ENCODE data around the gene SMC5. TPM values are rescaled to one million over a fixed set of nuclear protein-coding genes. Genes with fewer than 3 reads are reported as not detected.

SMC5 gene
- total and polyA plus RNA-seq, 2 of the 8 experiments (the other 6 are each of a cell fraction or from before 2014, with no cell fraction given), result 4.5 to 22.6 TPM

DNA sequence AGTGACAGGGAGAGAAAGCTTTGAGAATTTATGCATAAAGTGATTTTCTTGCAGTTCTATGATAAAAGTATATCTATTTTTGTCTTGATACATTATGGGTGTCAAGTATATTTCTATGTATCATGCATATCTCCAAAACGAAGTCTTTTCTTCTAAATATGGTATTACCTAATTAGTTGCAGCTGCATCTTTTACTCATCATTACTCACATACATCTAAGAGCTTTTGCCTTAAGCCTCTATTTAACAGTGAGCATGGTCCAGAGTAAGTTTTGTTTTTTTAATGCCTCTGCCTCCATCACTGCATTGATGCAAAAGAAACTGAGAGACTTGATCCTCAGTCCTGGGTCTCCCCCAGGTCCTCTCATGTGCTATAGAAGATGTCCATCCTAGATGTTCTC is 40.0 kb upstream of the SMC5 start:
- H3K79me1 ChIP-seq (ENCODE audit: low read depth, low read length), result no peaks in the 10 kb centered on the region
- no peak overlapping the region for H3K23ac ChIP-seq (ENCODE audit: insufficient read length)
- H3K4me3 ChIP-seq (ENCODE audit: extremely low read depth in 1 of 4, insufficient read depth in 2 of 4, low read depth in 3 of 4, low read length in 4 of 4), result no peak overlapping the region
- H3K4me1 ChIP-seq (replicated peaks in 1 of 4; ENCODE audit: control insufficient read depth in 3 of 4, insufficient read depth in 4 of 4, low read length in 3 of 4), result no peaks in the 10 kb centered on the region; a peak in 2 of 7 replicates
- H3K9me3 ChIP-seq (ENCODE audit: insufficient read depth in 2 of 2, low read depth in 1 of 2, low read length in 1 of 2), result peaks cover 0 to 1% of the 10 kb centered on the region in 2 experiments; a peak in 1 of 4 replicates
- H3K36me3 ChIP-seq (ENCODE audit: control insufficient read depth in 2 of 4, insufficient read depth in 4 of 4, low read length in 3 of 4), result no peaks in the 10 kb centered on the region
- no peak overlapping the region for H3K4me2 ChIP-seq (ENCODE audit: insufficient read depth in 1 of 2, low read depth in 2 of 2, low read length in 2 of 2)
- H3K79me2 ChIP-seq (ENCODE audit: control insufficient read depth in 1 of 2, insufficient read depth in 2 of 2, low read length in 2 of 2), result no peaks in the 10 kb centered on the region
- TF ChIP-seq POLR2A (IDR thresholded peaks at IDR 0.05; ENCODE audit: control extremely low read depth in 1 of 2, low read depth in 2 of 2, low read length in 2 of 2) (no peak), POLR2AphosphoS5 (IDR thresholded peaks at IDR 0.05; ENCODE audit: low read depth, low read length) (no peak), PHF8 (conservative IDR thresholded peaks at IDR 0.05; ENCODE audit: low read depth, low read length) (no peak), CEBPB (IDR thresholded peaks at IDR 0.05; ENCODE audit: low read depth, low read length) (no peak), CHD1 (IDR thresholded peaks at IDR 0.05; ENCODE audit: low read depth, low read length) (no peak), MAFK (IDR thresholded peaks at IDR 0.05; ENCODE audit: low read depth, low read length) (no peak), NANOG (IDR thresholded peaks at IDR 0.05; ENCODE audit: insufficient read depth, low read depth, low read length, poor library complexity, severe bottlenecking) (no peak), HDAC2 (IDR thresholded peaks at IDR 0.05; ENCODE audit: borderline replicate concordance in 1 of 2, low read depth in 2 of 2, low read length in 2 of 2) (no peak), BACH1 (IDR thresholded peaks at IDR 0.05; ENCODE audit: low read length) (no peak), SUZ12 (IDR thresholded peaks at IDR 0.05; ENCODE audit: low read length) (no peak), RAD21 (IDR thresholded peaks at IDR 0.05 in 1 of 2, conservative IDR thresholded peaks at IDR 0.05 in 1 of 2; ENCODE audit: low read depth in 2 of 2, low read length in 2 of 2) (no peak), GABPA (IDR thresholded peaks at IDR 0.05; ENCODE audit: borderline replicate concordance, insufficient read depth, low read length) (no peak), BRCA1 (IDR thresholded peaks at IDR 0.05; ENCODE audit: low read depth, low read length) (no peak)
- no peaks in the 10 kb centered on the region for H3K23me2 ChIP-seq (ENCODE audit: low read depth, low read length)
- no peak overlapping the region for H4K8ac ChIP-seq (ENCODE audit: extremely low read depth, insufficient read depth, low read length)
- H3K4ac ChIP-seq (replicated peaks; ENCODE audit: insufficient read length, low read depth, low read length), result no peak overlapping the region
- ChIA-PET POLR2A (ENCODE audit: partially characterized antibody) (no interaction called here), CTCF (ENCODE audit: partially characterized antibody) (interaction anchor here (0.9 to 1.5 kb wide), 3 partner anchors 11 to 108 kb away, joined by 3 to 4 read pairs (median 4); no protein-coding TSS in a partner anchor)
- no peak overlapping the region for H2BK5ac ChIP-seq (ENCODE audit: low read depth, low read length)
- H3K27me3 ChIP-seq (replicated peaks in 1 of 4; ENCODE audit: control insufficient read depth in 3 of 4, extremely low read depth in 1 of 4, insufficient read depth in 3 of 4, low read length in 3 of 4), result no peaks in the 10 kb centered on the region
- no peak overlapping the region for H2BK12ac ChIP-seq (ENCODE audit: low read depth, low read length)
- no peaks in the 10 kb centered on the region for H4K20me1 ChIP-seq (replicated peaks in 1 of 2; ENCODE audit: control insufficient read depth in 1 of 2, insufficient read depth in 2 of 2, low read length in 2 of 2)
- no peak overlapping the region for H4K91ac ChIP-seq (replicated peaks; ENCODE audit: insufficient read length, low read length)
- H4K5ac ChIP-seq (ENCODE audit: insufficient read length, low read depth, low read length), result no peak overlapping the region
- FAIRE-seq (no peak), DNase-seq (ENCODE audit: low read depth in 1 of 2, low spot score in 2 of 2) (no peak)
- H2BK20ac ChIP-seq (ENCODE audit: low read length), result no peak overlapping the region
- no peak overlapping the region for H2AFZ ChIP-seq (ENCODE audit: low read length)
- 91% methylated on average over 1 of the region's 1 CpG; no CpG with 5 or more reads in 1 of the 2 experiments for WGBS, 2 experiments (ENCODE audit: extremely low coverage in 1 of 2, insufficient coverage in 1 of 2, insufficient read length in 1 of 2, insufficient replicate concordance in 2 of 2, low coverage in 1 of 2, low lambda C conversion rate in 2 of 2, missing lambda C conversion rate in 1 of 2)
- no peak overlapping the region for H2BK15ac ChIP-seq (ENCODE audit: low read length)
- no peak overlapping the region for H2AK5ac ChIP-seq (ENCODE audit: low read depth, low read length)
- no peak overlapping the region for H3K27ac ChIP-seq (ENCODE audit: low read depth, low read length)
- no peak overlapping the region for H3K18ac ChIP-seq (ENCODE audit: extremely low read depth, low read length)
- H3K56ac ChIP-seq (replicated peaks; ENCODE audit: insufficient read length, low read depth, low read length), result no peak overlapping the region
- no peak overlapping the region for H3K14ac ChIP-seq (ENCODE audit: insufficient read length)
- H3K9ac ChIP-seq (replicated peaks in 1 of 4; ENCODE audit: extremely low read depth in 1 of 4, low read depth in 3 of 4, low read length in 3 of 4), result no peak overlapping the region
- no peak overlapping the region for H2BK120ac ChIP-seq (replicated peaks; ENCODE audit: low read depth, low read length)
